Endothelial cell of umbilical vein (primary cell): ENCODE data around the gene EIF4E1B.

ENCODE experiments used
- CTCF ChIP-seq, 2 donors: IDR thresholded peaks; 1 replicate in 1 of 2; 2 replicates in 1 of 2; pipeline ENCODE4 v1.5.1; 2011; ENCODE audit warnings: low read length in 2 of 2, mild to moderate bottlenecking in 2 of 2, moderate library complexity in 2 of 2, control low read depth in 1 of 2, inconsistent platforms in 1 of 2, low read depth in 1 of 2; ENCODE audit not compliant: insufficient read depth in 1 of 2; ENCODE audit errors: extremely low read depth in 1 of 2
- EZH2 ChIP-seq: IDR thresholded peaks from 2 replicates; pipeline ENCODE4 v1.6.1; 2012; ENCODE audit warnings: borderline replicate concordance, low read depth, mild to moderate bottlenecking, moderate library complexity, low read length, inconsistent platforms; ENCODE audit not compliant: severe bottlenecking
- JUN ChIP-seq: IDR thresholded peaks from 2 replicates; pipeline ENCODE4 v1.6.1; 2011; ENCODE audit warnings: borderline replicate concordance, low read depth; ENCODE audit not compliant: insufficient read length, insufficient read depth
- MAX ChIP-seq: IDR thresholded peaks from 2 replicates; pipeline ENCODE4 v1.6.1; 2011; ENCODE audit not compliant: insufficient read depth, insufficient read length
- POLR2A ChIP-seq: IDR thresholded peaks from 2 replicates; pipeline ENCODE4 v1.6.1; 2012; ENCODE audit warnings: low read depth, mild to moderate bottlenecking, control low read depth, low read length
- POLR2AphosphoS5 ChIP-seq: IDR thresholded peaks from 2 replicates; pipeline ENCODE4 v1.6.1; 2012; ENCODE audit warnings: low read depth, mild to moderate bottlenecking, control low read depth, low read length, moderate library complexity; ENCODE audit not compliant: insufficient read depth

GRCh38 chr5:176601901-176602482 lies 28.5 kb upstream of the EIF4E1B start:
- no peak for TF ChIP-seq POLR2A
- no peak for TF ChIP-seq CTCF (IDR thresholded peaks at IDR 0.05; ENCODE audit: extremely low read depth in 1 of 2, insufficient read depth in 1 of 2, low read depth in 1 of 2, low read length in 2 of 2)
- no peak for TF ChIP-seq POLR2AphosphoS5
- TF ChIP-seq JUN: no peak
- no peak for TF ChIP-seq MAX
- no peak for TF ChIP-seq EZH2
